Peyer's patch (tissue), 4 donors: ENCODE results near the gene AMBRA1. TPM values are rescaled to one million over a fixed set of nuclear protein-coding genes. Genes with fewer than 3 reads are reported as not detected.
"Not testable (repeated sequence)": the region's sequence is repeated elsewhere in the genome, so short reads cannot be mapped to it uniquely, and the experiment has no call there.

ENCODE experiments used
- DNase-seq, 3 donors: peaks; one replicate each; pipeline ENCODE4 v3.0.0-alpha.2; 2017 to 2019
- H3K27ac ChIP-seq, 4 donors: fragments of 200-600 bp; sonication (generic); one replicate each; pipeline ENCODE4 v1.5.1; 2016 to 2019
- H3K27me3 ChIP-seq, 2 donors: fragments of 200-600 bp; sonication (generic); one replicate each; pipeline ENCODE4 v1.5.1; 2019
- H3K36me3 ChIP-seq, 3 donors: fragments of 200-600 bp; sonication (generic); one replicate each; pipeline ENCODE4 v1.5.1; 2016 to 2019
- H3K4me1 ChIP-seq, 4 donors: fragments of 200-600 bp; sonication (generic); one replicate each; pipeline ENCODE4 v1.5.1; 2016 to 2019
- H3K4me3 ChIP-seq, 4 donors: fragments of 200-600 bp; sonication (generic); 1 replicate in 3 of 4; 2 replicates in 1 of 4; pipeline ENCODE4 v1.5.1; 2016 to 2019; ENCODE audit warnings: mild to moderate bottlenecking in 1 of 4
- H3K9me3 ChIP-seq, 4 donors: fragments of 200-600 bp; sonication (generic); one replicate each; pipeline ENCODE4 v1.5.1; 2016 to 2019; ENCODE audit warnings: mild to moderate bottlenecking in 1 of 4
- CTCF ChIP-seq, 6 experiments: fragments of 450-650 bp in 4 of 6; fragments of 200-600 bp in 2 of 6; sonication (generic) in 1 of 6; IDR thresholded peaks; one replicate each; pipeline ENCODE4 v1.5.1; 2017 to 2019; ENCODE audit warnings: antibody characterized with exemption in 6 of 6, mild to moderate bottlenecking in 3 of 6, moderate library complexity in 1 of 6
- POLR2A ChIP-seq, 2 donors: fragments of 450-650 bp; IDR thresholded peaks; one replicate each; pipeline ENCODE4 v1.5.1; 2017; ENCODE audit warnings: antibody characterized with exemption in 2 of 2, mild to moderate bottlenecking in 2 of 2, moderate library complexity in 2 of 2
- total RNA-seq, 4 donors: library from RNA; depleted of rRNA; stranded (reverse); fragments of >200 nt; gene quantifications; one replicate each; pipeline ENCODE4 v1.1.0, GENCODE V29; 2016

Gene AMBRA1
- total RNA-seq, 4 donors from 2014 or later, result 28.9 to 61.6 (median 41.6) TPM

GRCh38 chr11:46380340-46381047, 213.3 kb downstream of the AMBRA1 start:
- peak; percentile 68 to 91 (median 90) for DNase-seq
- H3K4me1 ChIP-seq, result peaks cover 0 to 40% (median 9%) of the 10 kb centered on the region in 4 donors
- H3K9me3 ChIP-seq, result no peaks in the 10 kb centered on the region
- TF ChIP-seq POLR2A (IDR thresholded peaks at IDR 0.05) (peak in 1 of 2 donors; percentile 35), CTCF (IDR thresholded peaks at IDR 0.05) (no peak)
- peak overlapping the region; percentile 64 to 87 (median 74) for H3K27ac ChIP-seq
- no peaks in the 10 kb centered on the region for H3K27me3 ChIP-seq
- peaks cover 0 to 22% (median 0%) of the 10 kb centered on the region in 3 donors for H3K36me3 ChIP-seq
- H3K4me3 ChIP-seq, result peak overlapping the region; percentile 54 to 75 (median 56)

- Histone ChIP-seq H3K27ac (peak overlapping the region; percentile 64 to 87 (median 74)), H3K4me3 (peak overlapping the region in 3 of 4 donors; percentile 54 to 75 (median 59)), H3K4me1 (peaks cover 0 to 40% (median 9%) of the 10 kb centered on the region in 4 donors), H3K36me3 (peaks cover 0 to 30% (median 0%) of the 10 kb centered on the region in 3 donors)
- peak in 1 of 3 donors; percentile 71 for DNase-seq
- H3K9me3 ChIP-seq, H3K27me3 ChIP-seq: not testable (repeated sequence)
These were observed 214.1 kb downstream of the AMBRA1 start for GRCh38 chr11:46379482-46380293.

- TF ChIP-seq POLR2A (IDR thresholded peaks at IDR 0.05) (no peak), CTCF (IDR thresholded peaks at IDR 0.05) (no peak)
- Histone ChIP-seq H3K9me3 (no peaks in the 10 kb centered on the region), H3K27me3 (no peaks in the 10 kb centered on the region), H3K36me3 (peaks cover 0 to 37% (median 0%) of the 10 kb centered on the region in 3 donors), H3K27ac (peak overlapping the region in 2 of 4 donors; percentile 71 to 78), H3K4me3 (no peak overlapping the region), H3K4me1 (peaks cover 0 to 34% (median 9%) of the 10 kb centered on the region in 4 donors)
- DNase-seq, result no peak
These were observed 214.9 kb downstream of the AMBRA1 start for GRCh38 chr11:46378811-46379481.

- DNase-seq, result no peak
- H3K4me1 ChIP-seq, result peaks cover 0 to 28% (median 9%) of the 10 kb centered on the region in 4 donors
- TF ChIP-seq POLR2A (IDR thresholded peaks at IDR 0.05) (no peak), CTCF (IDR thresholded peaks at IDR 0.05) (no peak)
- no peaks in the 10 kb centered on the region for H3K27me3 ChIP-seq
- H3K27ac ChIP-seq, result peak overlapping the region in 1 of 4 donors; percentile 78
- no peaks in the 10 kb centered on the region for H3K9me3 ChIP-seq
- no peak overlapping the region for H3K4me3 ChIP-seq
- H3K36me3 ChIP-seq, result peaks cover 0 to 44% (median 0%) of the 10 kb centered on the region in 3 donors
These were observed 215.5 kb downstream of the AMBRA1 start for GRCh38 chr11:46378296-46378695.

GRCh38 chr11:46377831-46378230, 216.0 kb downstream of the AMBRA1 start:
- H3K36me3 ChIP-seq, result peaks cover 0 to 47% (median 0%) of the 10 kb centered on the region in 3 donors
- TF ChIP-seq POLR2A (IDR thresholded peaks at IDR 0.05) (no peak), CTCF (IDR thresholded peaks at IDR 0.05) (no peak)
- H3K4me1 ChIP-seq, result peaks cover 0 to 23% (median 9%) of the 10 kb centered on the region in 4 donors

More at GRCh38 chr11:46377831-46378230, 216.0 kb downstream of the AMBRA1 start:
- H3K27ac ChIP-seq, result no peak overlapping the region
- H3K27me3 ChIP-seq, result no peaks in the 10 kb centered on the region
- no peak for DNase-seq
- H3K4me3 ChIP-seq, result no peak overlapping the region
- no peaks in the 10 kb centered on the region for H3K9me3 ChIP-seq
